ENCODE data around the gene LGALS7.

DNA sequence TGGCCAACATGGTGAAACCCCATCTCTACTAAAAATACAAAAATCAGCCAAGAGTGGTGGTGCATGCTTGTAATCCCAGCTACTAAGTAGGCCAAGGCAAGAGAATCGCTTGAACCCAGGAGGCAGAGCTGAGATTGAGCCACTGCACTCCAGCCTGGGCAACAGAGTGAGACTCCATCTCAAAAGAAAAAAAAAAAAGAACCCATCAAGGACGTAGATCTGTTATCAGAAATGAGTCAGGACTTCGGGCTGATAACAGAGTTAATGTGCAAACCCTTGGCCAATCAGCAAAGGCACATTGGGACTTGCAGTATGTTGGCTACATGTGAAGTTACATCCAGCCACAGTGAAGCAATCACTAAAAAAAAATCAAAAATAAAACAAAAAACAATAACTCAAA is 10.9 kb upstream of the LGALS7 start:
- TF ChIP-seq EZH2 (IDR thresholded peaks at IDR 0.05; ENCODE audit: insufficient read depth, poor library complexity, severe bottlenecking) (no peak), EZH2phosphoT487 (IDR thresholded peaks at IDR 0.05; ENCODE audit: insufficient read depth, low read depth) (no peak)
